ENCODE measurements around the gene KLHL26.

The KLHL26 gene

GRCh38 chr19:18685597-18686190 lies 48.9 kb downstream of the KLHL26 start:
- Histone ChIP-seq H3K4me1 (ENCODE audit: low read length) (peaks cover 13% of the 10 kb centered on the region; the same call in 1 of the 2 replicates), H3K27ac (ENCODE audit: low read length) (no peak overlapping the region), H3K79me2 (ENCODE audit: low read length) (peaks cover 47% of the 10 kb centered on the region), H3F3A (ENCODE audit: insufficient read depth, low read length) (no peaks in the 10 kb centered on the region), H3K9ac (ENCODE audit: low read length) (no peak overlapping the region), H4K20me1 (ENCODE audit: insufficient read depth, low read length) (no peaks in the 10 kb centered on the region), H2AFZ (ENCODE audit: low read length) (no peak overlapping the region), H3K36me3 (replicated peaks; ENCODE audit: insufficient read depth, low read length) (no peaks in the 10 kb centered on the region), H3K4me2 (ENCODE audit: low read depth, low read length) (no peak overlapping the region), H3K9me2 (replicated peaks; ENCODE audit: insufficient read depth, low read length) (no peaks in the 10 kb centered on the region), H3K4me3 (ENCODE audit: low read length) (no peak overlapping the region), H3K9me3 (replicated peaks; ENCODE audit: insufficient read depth, low read length) (no peaks in the 10 kb centered on the region), H3K27me3 (replicated peaks; ENCODE audit: insufficient read depth, low read length) (no peaks in the 10 kb centered on the region)
- TF ChIP-seq CTCF (IDR thresholded peaks at IDR 0.05; ENCODE audit: low read length) (no peak), EZH2 (optimal IDR thresholded peaks at IDR 0.05; ENCODE audit: low read depth, low read length) (no peak), EZH2phosphoT487 (IDR thresholded peaks at IDR 0.05; ENCODE audit: low read length) (no peak)
- DNase-seq = no peak

DNA sequence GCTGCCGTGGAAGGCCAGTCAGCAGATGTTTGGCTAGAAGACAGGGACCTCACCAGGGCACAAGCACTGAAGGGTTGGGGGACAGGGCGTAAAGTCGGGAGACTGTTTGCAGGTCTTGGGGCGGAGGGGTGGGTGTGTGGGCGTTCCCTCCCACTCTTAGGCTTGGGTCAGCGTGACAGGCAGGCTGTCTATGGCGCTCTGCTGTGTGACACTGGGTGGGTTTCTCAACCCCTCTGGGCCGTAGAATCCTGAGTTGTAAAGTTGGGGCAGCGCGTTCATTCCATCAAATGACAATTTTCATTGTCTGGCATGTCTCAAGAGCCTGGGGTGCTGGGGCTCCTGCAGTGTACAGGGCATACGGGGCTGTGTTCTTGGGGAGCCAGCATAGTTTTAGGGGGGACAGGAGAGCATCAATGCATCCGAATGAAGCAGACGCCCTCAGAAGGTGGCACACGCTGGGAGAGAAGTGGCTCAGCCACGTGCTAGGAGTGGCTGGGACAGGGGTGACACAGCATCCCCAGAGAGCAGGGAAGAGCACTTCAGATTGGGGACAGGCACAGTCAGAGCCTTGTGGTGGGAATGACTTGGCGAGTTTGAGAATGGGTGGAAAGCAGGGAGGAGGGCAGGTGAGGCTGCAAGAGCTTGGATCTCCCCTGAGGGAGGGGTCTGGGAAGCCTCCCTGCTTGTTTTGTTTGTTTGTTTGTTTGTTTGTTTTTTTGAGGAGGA lies 51.1 kb downstream of the KLHL26 start:
- H3K9ac ChIP-seq (ENCODE audit: low read length) = no peak overlapping the region
- H4K20me1 ChIP-seq (ENCODE audit: insufficient read depth, low read length) = no peaks in the 10 kb centered on the region
- no peaks in the 10 kb centered on the region for H3K9me2 ChIP-seq (replicated peaks; ENCODE audit: insufficient read depth, low read length)
- no peak overlapping the region for H2AFZ ChIP-seq (ENCODE audit: low read length)
- peaks cover 10% of the 10 kb centered on the region; the same call in 1 of the 2 replicates for H3K4me1 ChIP-seq (ENCODE audit: low read length)
- no peak for TF ChIP-seq EZH2 (optimal IDR thresholded peaks at IDR 0.05; ENCODE audit: low read depth, low read length)
- TF ChIP-seq EZH2phosphoT487 (IDR thresholded peaks at IDR 0.05; ENCODE audit: low read length) = no peak
- no peak for TF ChIP-seq CTCF (IDR thresholded peaks at IDR 0.05; ENCODE audit: low read length)
- H3F3A ChIP-seq (ENCODE audit: insufficient read depth, low read length) = no peaks in the 10 kb centered on the region
- H3K4me3 ChIP-seq (ENCODE audit: low read length) = no peak overlapping the region
- no peak overlapping the region for H3K27ac ChIP-seq (ENCODE audit: low read length)
- no peaks in the 10 kb centered on the region for H3K36me3 ChIP-seq (replicated peaks; ENCODE audit: insufficient read depth, low read length)
- H3K9me3 ChIP-seq (replicated peaks; ENCODE audit: insufficient read depth, low read length) = no peaks in the 10 kb centered on the region
- no peaks in the 10 kb centered on the region for H3K27me3 ChIP-seq (replicated peaks; ENCODE audit: insufficient read depth, low read length)
- no peak for DNase-seq
- H3K79me2 ChIP-seq (ENCODE audit: low read length) = peaks cover 51% of the 10 kb centered on the region
- H3K4me2 ChIP-seq (ENCODE audit: low read depth, low read length) = no peak overlapping the region

- Histone ChIP-seq H3F3A (ENCODE audit: insufficient read depth, low read length) (peaks cover 14% of the 10 kb centered on the region), H4K20me1 (ENCODE audit: insufficient read depth, low read length) (no peaks in the 10 kb centered on the region), H2AFZ (ENCODE audit: low read length) (no peak overlapping the region), H3K9ac (ENCODE audit: low read length) (no peak overlapping the region), H3K9me2 (replicated peaks; ENCODE audit: insufficient read depth, low read length) (no peaks in the 10 kb centered on the region), H3K27ac (ENCODE audit: low read length) (no peak overlapping the region), H3K36me3 (replicated peaks; ENCODE audit: insufficient read depth, low read length) (no peaks in the 10 kb centered on the region), H3K79me2 (ENCODE audit: low read length) (peaks cover 39% of the 10 kb centered on the region), H3K4me3 (ENCODE audit: low read length) (no peak overlapping the region), H3K9me3 (replicated peaks; ENCODE audit: insufficient read depth, low read length) (no peaks in the 10 kb centered on the region), H3K4me1 (ENCODE audit: low read length) (peaks cover 11% of the 10 kb centered on the region), H3K4me2 (ENCODE audit: low read depth, low read length) (no peak overlapping the region), H3K27me3 (replicated peaks; ENCODE audit: insufficient read depth, low read length) (no peaks in the 10 kb centered on the region)
- no peak for DNase-seq
- no peak for TF ChIP-seq CTCF (IDR thresholded peaks at IDR 0.05; ENCODE audit: low read length)
- TF ChIP-seq EZH2 (optimal IDR thresholded peaks at IDR 0.05; ENCODE audit: low read depth, low read length) = no peak
- TF ChIP-seq EZH2phosphoT487 (IDR thresholded peaks at IDR 0.05; ENCODE audit: low read length) = no peak
Measured at GRCh38 chr19:18696023-18696422, 59.2 kb downstream of the KLHL26 start.

All from MM.1S (cell line).